ENCODE results near the gene DDX11.
"Not testable (repeated sequence)": the region's sequence is repeated elsewhere in the genome, so short reads cannot be mapped to it uniquely, and the experiment has no call there.

GRCh38 chr12:31104773-31105172 lies 31.1 kb downstream of the DDX11 start:
- not testable (repeated sequence) for TF ChIP-seq CTCF (conservative IDR thresholded peaks at IDR 0.05); EZH2 (IDR thresholded peaks at IDR 0.05; ENCODE audit: low read depth)
